Measurements from ENCODE around the gene ANKRD40CL.
"Not testable (repeated sequence)": the region's sequence is repeated elsewhere in the genome, so short reads cannot be mapped to it uniquely, and the experiment has no call there.

Gene ANKRD40CL

GRCh38 chr17:50804749-50805475 lies 37.6 kb upstream of the ANKRD40CL start:
- not testable (repeated sequence) for H3K27me3 ChIP-seq (ENCODE audit: control insufficient read depth, insufficient read depth, low read length, poor library complexity, severe bottlenecking); H3K27ac ChIP-seq (ENCODE audit: insufficient read depth, low read depth, low read length, poor library complexity, severe bottlenecking); H3K36me3 ChIP-seq (ENCODE audit: control insufficient read depth, insufficient read depth, low read length); H3K4me3 ChIP-seq (ENCODE audit: insufficient read depth, low read depth, low read length); H3K4me1 ChIP-seq (ENCODE audit: control insufficient read depth, insufficient read depth, low read length); H3K9me3 ChIP-seq (ENCODE audit: control insufficient read depth, low read length)
- WGBS, 2 experiments = 88 to 94% methylated on average over 13 of the region's 13 CpGs

- Histone ChIP-seq H3K9me3 (ENCODE audit: control insufficient read depth, low read length) (no peaks in the 10 kb centered on the region), H3K36me3 (ENCODE audit: control insufficient read depth, insufficient read depth, low read length) (no peaks in the 10 kb centered on the region), H3K4me1 (ENCODE audit: control insufficient read depth, insufficient read depth, low read length) (peaks cover 6% of the 10 kb centered on the region), H3K4me3 (ENCODE audit: insufficient read depth, low read depth, low read length) (no peak overlapping the region), H3K27ac (ENCODE audit: insufficient read depth, low read depth, low read length, poor library complexity, severe bottlenecking) (peak overlapping the region; percentile 16), H3K27me3 (ENCODE audit: control insufficient read depth, insufficient read depth, low read length, poor library complexity, severe bottlenecking) (no peaks in the 10 kb centered on the region)
- WGBS, 2 experiments = 82 to 84% methylated on average over 6 of the region's 6 CpGs
Observed at GRCh38 chr17:50803676-50804075, 36.4 kb upstream of the ANKRD40CL start.

GRCh38 chr17:50802609-50803571 lies 35.6 kb upstream of the ANKRD40CL start:
- Histone ChIP-seq H3K9me3 (ENCODE audit: control insufficient read depth, low read length) (no peaks in the 10 kb centered on the region), H3K27ac (ENCODE audit: insufficient read depth, low read depth, low read length, poor library complexity, severe bottlenecking) (peak overlapping the region; percentile 16)
- WGBS, 2 experiments = 88 to 93% methylated on average over 12 of the region's 12 CpGs

GRCh38 chr17:50800196-50800700 lies 32.9 kb upstream of the ANKRD40CL start:
- peaks cover 11% of the 10 kb centered on the region for H3K4me1 ChIP-seq (ENCODE audit: control insufficient read depth, insufficient read depth, low read length)
- WGBS, 2 experiments = 93% methylated on average over 12 of the region's 12 CpGs

More at GRCh38 chr17:50802609-50803571, 35.6 kb upstream of the ANKRD40CL start:
- Histone ChIP-seq H3K36me3 (ENCODE audit: control insufficient read depth, insufficient read depth, low read length) (no peaks in the 10 kb centered on the region), H3K4me1 (ENCODE audit: control insufficient read depth, insufficient read depth, low read length) (peaks cover 11% of the 10 kb centered on the region), H3K4me3 (ENCODE audit: insufficient read depth, low read depth, low read length) (no peak overlapping the region), H3K27me3 (ENCODE audit: control insufficient read depth, insufficient read depth, low read length, poor library complexity, severe bottlenecking) (no peaks in the 10 kb centered on the region)

GRCh38 chr17:50799582-50799981 lies 32.3 kb upstream of the ANKRD40CL start:
- Histone ChIP-seq H3K4me1 (ENCODE audit: control insufficient read depth, insufficient read depth, low read length) (peaks cover 11% of the 10 kb centered on the region), H3K27me3 (ENCODE audit: control insufficient read depth, insufficient read depth, low read length, poor library complexity, severe bottlenecking) (no peaks in the 10 kb centered on the region), H3K9me3 (ENCODE audit: control insufficient read depth, low read length) (no peaks in the 10 kb centered on the region), H3K4me3 (ENCODE audit: insufficient read depth, low read depth, low read length) (no peak overlapping the region), H3K36me3 (ENCODE audit: control insufficient read depth, insufficient read depth, low read length) (no peaks in the 10 kb centered on the region), H3K27ac (ENCODE audit: insufficient read depth, low read depth, low read length, poor library complexity, severe bottlenecking) (peak overlapping the region; percentile 36)
- WGBS, 2 experiments = 80 to 83% methylated on average over 9 of the region's 9 CpGs

More at GRCh38 chr17:50800196-50800700, 32.9 kb upstream of the ANKRD40CL start:
- Histone ChIP-seq H3K27ac (ENCODE audit: insufficient read depth, low read depth, low read length, poor library complexity, severe bottlenecking) (no peak overlapping the region), H3K27me3 (ENCODE audit: control insufficient read depth, insufficient read depth, low read length, poor library complexity, severe bottlenecking) (no peaks in the 10 kb centered on the region), H3K9me3 (ENCODE audit: control insufficient read depth, low read length) (no peaks in the 10 kb centered on the region), H3K36me3 (ENCODE audit: control insufficient read depth, insufficient read depth, low read length) (no peaks in the 10 kb centered on the region), H3K4me3 (ENCODE audit: insufficient read depth, low read depth, low read length) (no peak overlapping the region)

GRCh38 chr17:50798424-50799288 lies 31.3 kb upstream of the ANKRD40CL start:
- 83 to 84% methylated on average over 19 of the region's 19 CpGs for WGBS, 2 experiments

GRCh38 chr17:50797135-50797810 lies 30.0 kb upstream of the ANKRD40CL start:
- 88 to 93% methylated on average over 11 of the region's 11 CpGs for WGBS, 2 experiments
- Histone ChIP-seq H3K4me3 (ENCODE audit: insufficient read depth, low read depth, low read length) (no peak overlapping the region), H3K27me3 (ENCODE audit: control insufficient read depth, insufficient read depth, low read length, poor library complexity, severe bottlenecking) (no peaks in the 10 kb centered on the region), H3K27ac (ENCODE audit: insufficient read depth, low read depth, low read length, poor library complexity, severe bottlenecking) (no peak overlapping the region), H3K9me3 (ENCODE audit: control insufficient read depth, low read length) (no peaks in the 10 kb centered on the region), H3K4me1 (ENCODE audit: control insufficient read depth, insufficient read depth, low read length) (peaks cover 11% of the 10 kb centered on the region), H3K36me3 (ENCODE audit: control insufficient read depth, insufficient read depth, low read length) (no peaks in the 10 kb centered on the region)

More at GRCh38 chr17:50798424-50799288, 31.3 kb upstream of the ANKRD40CL start:
- H3K9me3 ChIP-seq (ENCODE audit: control insufficient read depth, low read length) = no peaks in the 10 kb centered on the region
- H3K36me3 ChIP-seq (ENCODE audit: control insufficient read depth, insufficient read depth, low read length) = no peaks in the 10 kb centered on the region
- no peak overlapping the region for H3K27ac ChIP-seq (ENCODE audit: insufficient read depth, low read depth, low read length, poor library complexity, severe bottlenecking)
- H3K4me1 ChIP-seq (ENCODE audit: control insufficient read depth, insufficient read depth, low read length) = peaks cover 11% of the 10 kb centered on the region
- H3K4me3 ChIP-seq (ENCODE audit: insufficient read depth, low read depth, low read length) = no peak overlapping the region
- no peaks in the 10 kb centered on the region for H3K27me3 ChIP-seq (ENCODE audit: control insufficient read depth, insufficient read depth, low read length, poor library complexity, severe bottlenecking)

GRCh38 chr17:50794361-50794760 lies 27.0 kb upstream of the ANKRD40CL start:
- Histone ChIP-seq H3K27me3 (ENCODE audit: control insufficient read depth, insufficient read depth, low read length, poor library complexity, severe bottlenecking) (no peaks in the 10 kb centered on the region), H3K4me3 (ENCODE audit: insufficient read depth, low read depth, low read length) (no peak overlapping the region), H3K27ac (ENCODE audit: insufficient read depth, low read depth, low read length, poor library complexity, severe bottlenecking) (no peak overlapping the region), H3K4me1 (ENCODE audit: control insufficient read depth, insufficient read depth, low read length) (peaks cover 15% of the 10 kb centered on the region), H3K9me3 (ENCODE audit: control insufficient read depth, low read length) (no peaks in the 10 kb centered on the region), H3K36me3 (ENCODE audit: control insufficient read depth, insufficient read depth, low read length) (no peaks in the 10 kb centered on the region)
- WGBS, 2 experiments = 87 to 94% methylated on average over 4 of the region's 6 CpGs

GRCh38 chr17:50793007-50793406 lies 25.7 kb upstream of the ANKRD40CL start:
- no peaks in the 10 kb centered on the region for H3K9me3 ChIP-seq (ENCODE audit: control insufficient read depth, low read length)
- WGBS, 2 experiments = 94% methylated on average over 8 of the region's 8 CpGs
- no peaks in the 10 kb centered on the region for H3K27me3 ChIP-seq (ENCODE audit: control insufficient read depth, insufficient read depth, low read length, poor library complexity, severe bottlenecking)
- no peak overlapping the region for H3K27ac ChIP-seq (ENCODE audit: insufficient read depth, low read depth, low read length, poor library complexity, severe bottlenecking)
- no peaks in the 10 kb centered on the region for H3K36me3 ChIP-seq (ENCODE audit: control insufficient read depth, insufficient read depth, low read length)
- peaks cover 7% of the 10 kb centered on the region for H3K4me1 ChIP-seq (ENCODE audit: control insufficient read depth, insufficient read depth, low read length)
- H3K4me3 ChIP-seq (ENCODE audit: insufficient read depth, low read depth, low read length) = no peak overlapping the region

Measured in ectodermal cell (in vitro differentiated cells).